C4-2B (cell line): ENCODE measurements around the gene NDFIP1.

Experiments
- CTCF ChIP-seq: fragments of 450-650 bp; conservative IDR thresholded peaks from 2 replicates; pipeline ENCODE4 v1.5.1; 2017; ENCODE audit warnings: mild to moderate bottlenecking
- ZFX ChIP-seq: fragments of 450-650 bp; IDR thresholded peaks from 2 replicates; pipeline ENCODE4 v1.6.1; 2017

- TF ChIP-seq CTCF (no peak), ZFX (no peak)
These were observed 20.5 kb upstream of the NDFIP1 start for GRCh38 chr5:142087920-142088679.
